ENCODE data around the gene PRPH2.

PRPH2 gene

GRCh38 chr6:42722497-42722896 lies at the start of gene PRPH2:
Gene PRPH2 (minus strand): TSS chr6:42722597. CDS start chr6:42722334, 263 bp downstream.
- no peak for TF ChIP-seq CTCF (IDR thresholded peaks at IDR 0.05; ENCODE audit: extremely low read depth, insufficient read depth, missing control alignments)
- no peak for DNase-seq (ENCODE audit: low spot score)
- in situ Hi-C loops (cut with MboI; ENCODE audit: low pct_unique_long_range_greater_than_20kb, low sequenced_read_pairs, unreplicated experiment), result no loop called here

- in situ Hi-C loops (cut with MboI; ENCODE audit: low pct_unique_long_range_greater_than_20kb, low sequenced_read_pairs, unreplicated experiment), result no loop called here
Observed at GRCh38 chr6:42771741-42772100, 49.3 kb upstream of the PRPH2 start.

GRCh38 chr6:42769836-42770235 lies 47.4 kb upstream of the PRPH2 start:
- in situ Hi-C loops (cut with MboI; ENCODE audit: low pct_unique_long_range_greater_than_20kb, low sequenced_read_pairs, unreplicated experiment), result no loop called here
- TF ChIP-seq CTCF (IDR thresholded peaks at IDR 0.05; ENCODE audit: extremely low read depth, insufficient read depth, missing control alignments), result no peak
- no peak for DNase-seq (ENCODE audit: low spot score)

More at GRCh38 chr6:42771741-42772100, 49.3 kb upstream of the PRPH2 start:
- TF ChIP-seq CTCF (IDR thresholded peaks at IDR 0.05; ENCODE audit: extremely low read depth, insufficient read depth, missing control alignments), result no peak
- no peak for DNase-seq (ENCODE audit: low spot score)

GRCh38 chr6:42769051-42769450 lies 46.7 kb upstream of the PRPH2 start:
- TF ChIP-seq CTCF (IDR thresholded peaks at IDR 0.05; ENCODE audit: extremely low read depth, insufficient read depth, missing control alignments), result no peak
- DNase-seq (ENCODE audit: low spot score), result no peak
- in situ Hi-C loops (cut with MboI; ENCODE audit: low pct_unique_long_range_greater_than_20kb, low sequenced_read_pairs, unreplicated experiment), result no loop called here

- in situ Hi-C loops (cut with MboI; ENCODE audit: low pct_unique_long_range_greater_than_20kb, low sequenced_read_pairs, unreplicated experiment), result no loop called here
- no peak for TF ChIP-seq CTCF (IDR thresholded peaks at IDR 0.05; ENCODE audit: extremely low read depth, insufficient read depth, missing control alignments)
Observed at GRCh38 chr6:42766163-42766670, 43.8 kb upstream of the PRPH2 start.

GRCh38 chr6:42764911-42765648 lies 42.7 kb upstream of the PRPH2 start:
- DNase-seq (ENCODE audit: low spot score), result no peak
- in situ Hi-C loops (cut with MboI; ENCODE audit: low pct_unique_long_range_greater_than_20kb, low sequenced_read_pairs, unreplicated experiment), result no loop called here

More at GRCh38 chr6:42766163-42766670, 43.8 kb upstream of the PRPH2 start:
- DNase-seq (ENCODE audit: low spot score), result no peak

More at GRCh38 chr6:42764911-42765648, 42.7 kb upstream of the PRPH2 start:
- no peak for TF ChIP-seq CTCF (IDR thresholded peaks at IDR 0.05; ENCODE audit: extremely low read depth, insufficient read depth, missing control alignments)

Data from GM13977 (cell line).